DOHH2 (cell line): Measurements from ENCODE around the gene CABP4.
A peak's percentile ranks its signal among the peaks of the same experiment; 100 is the strongest.
"Not testable (repeated sequence)": the region's sequence is repeated elsewhere in the genome, so short reads cannot be mapped to it uniquely, and the experiment has no call there.

Source experiments
- H3F3A ChIP-seq: fragments of 200-600 bp; sonication (generic), shearing (Covaris generic); 2 replicates; pipeline ENCODE4 v1.6.0; 2016; ENCODE audit warnings: antibody characterized with exemption, mild to moderate bottlenecking; ENCODE audit not compliant: control insufficient read depth, insufficient read depth
- H3K27ac ChIP-seq: fragments of 200-600 bp; sonication (generic); 2 replicates; pipeline ENCODE4 v1.5.1; 2014; ENCODE audit warnings: low read depth, mild to moderate bottlenecking, low read length, moderate library complexity
- H3K27me3 ChIP-seq: fragments of 200-600 bp; sonication (generic); 2 replicates; pipeline ENCODE4 v1.6.1; 2014; ENCODE audit warnings: mild to moderate bottlenecking, low read length, mixed read lengths; ENCODE audit not compliant: control insufficient read depth
- H3K36me3 ChIP-seq: fragments of 200-600 bp; sonication (generic); 2 replicates; pipeline ENCODE4 v1.6.1; 2014; ENCODE audit warnings: mild to moderate bottlenecking, low read length, moderate library complexity, mixed read lengths; ENCODE audit not compliant: control insufficient read depth
- H3K4me1 ChIP-seq: fragments of 200-600 bp; sonication (generic); 2 replicates; pipeline ENCODE4 v1.6.1; 2014; ENCODE audit warnings: mild to moderate bottlenecking, low read length, mixed read lengths; ENCODE audit not compliant: control insufficient read depth
- H3K4me2 ChIP-seq: fragments of 200-600 bp; sonication (generic); 2 replicates; pipeline ENCODE4 v1.6.0; 2014; ENCODE audit warnings: mild to moderate bottlenecking, low read length, moderate library complexity
- H3K4me3 ChIP-seq: fragments of 200-600 bp; sonication (generic); 2 replicates; pipeline ENCODE4 v1.5.1; 2014; ENCODE audit warnings: mild to moderate bottlenecking, low read length, mixed read lengths
- H3K79me2 ChIP-seq: fragments of 200-600 bp; sonication (generic); 2 replicates; pipeline ENCODE4 v1.6.1; 2014; ENCODE audit warnings: mild to moderate bottlenecking, low read length, mixed read lengths; ENCODE audit not compliant: control insufficient read depth
- H3K9me2 ChIP-seq: fragments of 200-600 bp; sonication (generic); replicated peaks from 2 replicates; pipeline ENCODE4 v1.6.1; 2014; ENCODE audit warnings: mild to moderate bottlenecking, low read length, mixed read lengths; ENCODE audit not compliant: control insufficient read depth
- H3K9me3 ChIP-seq: fragments of 200-600 bp; sonication (generic); 2 replicates; pipeline ENCODE4 v1.6.1; 2014; ENCODE audit warnings: antibody characterized with exemption, low read length, mixed read lengths; ENCODE audit not compliant: control insufficient read depth, insufficient read depth
- H4K20me1 ChIP-seq: fragments of 200-600 bp; sonication (generic); 2 replicates; pipeline ENCODE4 v1.6.0; 2014; ENCODE audit warnings: low read depth, mild to moderate bottlenecking, antibody characterized with exemption, low read length, moderate library complexity; ENCODE audit not compliant: control insufficient read depth, insufficient read depth
- EZH2phosphoT487 ChIP-seq: fragments of 200-600 bp; sonication (generic); IDR thresholded peaks from 2 replicates; pipeline ENCODE4 v1.6.1; 2017; ENCODE audit warnings: borderline replicate concordance, mild to moderate bottlenecking, antibody characterized with exemption, low read length, moderate library complexity, mixed read lengths
- TF ChIP-seq, protein P1 (sequence below): fragments of 200-600 bp; sonication (generic); IDR thresholded peaks from one replicate; pipeline ENCODE4 v1.5.1; 2014; ENCODE audit warnings: antibody characterized with exemption, mild to moderate bottlenecking, low read depth, low read length; ENCODE audit not compliant: poor library complexity, severe bottlenecking

CABP4 gene

DNA sequence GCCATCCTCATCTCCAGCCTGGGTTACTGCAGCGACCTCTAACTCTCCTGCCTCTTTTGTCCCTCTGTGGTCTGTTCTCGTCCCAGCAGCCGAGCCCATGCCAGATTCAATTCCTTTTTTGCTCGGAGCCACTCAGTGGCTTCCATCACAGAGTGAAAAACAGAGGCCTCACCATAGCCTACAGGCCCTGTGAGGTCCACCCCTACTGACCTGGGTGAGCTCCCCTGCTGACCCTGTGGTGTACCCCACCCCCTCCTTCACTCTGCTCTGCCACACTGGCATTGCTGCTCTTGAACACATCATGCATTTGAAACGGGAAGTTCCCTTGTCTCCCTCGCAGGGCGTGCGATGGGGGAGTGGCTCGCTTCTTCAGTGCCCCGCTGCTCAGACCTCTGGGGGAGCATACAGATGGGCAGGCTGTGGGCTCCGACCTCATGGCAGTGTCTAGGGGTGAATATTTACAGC is 29.7 kb downstream of the CABP4 start:
- H3K9me2 ChIP-seq = no peaks in the 10 kb centered on the region
- H3K36me3 ChIP-seq = peaks cover 37% of the 10 kb centered on the region
- H3K27ac ChIP-seq = peak overlapping the region; percentile 81
- peaks cover 2% of the 10 kb centered on the region; the same call in 1 of the 2 replicates for H3K27me3 ChIP-seq
- peaks cover 43% of the 10 kb centered on the region for H3K79me2 ChIP-seq
- H3K4me1 ChIP-seq = peaks cover 50% of the 10 kb centered on the region
- no peak for TF ChIP-seq EZH2phosphoT487
- TF ChIP-seq, protein P1, sequence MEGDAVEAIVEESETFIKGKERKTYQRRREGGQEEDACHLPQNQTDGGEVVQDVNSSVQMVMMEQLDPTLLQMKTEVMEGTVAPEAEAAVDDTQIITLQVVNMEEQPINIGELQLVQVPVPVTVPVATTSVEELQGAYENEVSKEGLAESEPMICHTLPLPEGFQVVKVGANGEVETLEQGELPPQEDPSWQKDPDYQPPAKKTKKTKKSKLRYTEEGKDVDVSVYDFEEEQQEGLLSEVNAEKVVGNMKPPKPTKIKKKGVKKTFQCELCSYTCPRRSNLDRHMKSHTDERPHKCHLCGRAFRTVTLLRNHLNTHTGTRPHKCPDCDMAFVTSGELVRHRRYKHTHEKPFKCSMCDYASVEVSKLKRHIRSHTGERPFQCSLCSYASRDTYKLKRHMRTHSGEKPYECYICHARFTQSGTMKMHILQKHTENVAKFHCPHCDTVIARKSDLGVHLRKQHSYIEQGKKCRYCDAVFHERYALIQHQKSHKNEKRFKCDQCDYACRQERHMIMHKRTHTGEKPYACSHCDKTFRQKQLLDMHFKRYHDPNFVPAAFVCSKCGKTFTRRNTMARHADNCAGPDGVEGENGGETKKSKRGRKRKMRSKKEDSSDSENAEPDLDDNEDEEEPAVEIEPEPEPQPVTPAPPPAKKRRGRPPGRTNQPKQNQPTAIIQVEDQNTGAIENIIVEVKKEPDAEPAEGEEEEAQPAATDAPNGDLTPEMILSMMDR = no peak
- H3K9me3 ChIP-seq = no peaks in the 10 kb centered on the region
- peaks cover 28% of the 10 kb centered on the region for H3F3A ChIP-seq
- H4K20me1 ChIP-seq = no peaks in the 10 kb centered on the region
- H3K4me2 ChIP-seq = peak overlapping the region; percentile 86
- H3K4me3 ChIP-seq = peak overlapping the region; percentile 81

DNA sequence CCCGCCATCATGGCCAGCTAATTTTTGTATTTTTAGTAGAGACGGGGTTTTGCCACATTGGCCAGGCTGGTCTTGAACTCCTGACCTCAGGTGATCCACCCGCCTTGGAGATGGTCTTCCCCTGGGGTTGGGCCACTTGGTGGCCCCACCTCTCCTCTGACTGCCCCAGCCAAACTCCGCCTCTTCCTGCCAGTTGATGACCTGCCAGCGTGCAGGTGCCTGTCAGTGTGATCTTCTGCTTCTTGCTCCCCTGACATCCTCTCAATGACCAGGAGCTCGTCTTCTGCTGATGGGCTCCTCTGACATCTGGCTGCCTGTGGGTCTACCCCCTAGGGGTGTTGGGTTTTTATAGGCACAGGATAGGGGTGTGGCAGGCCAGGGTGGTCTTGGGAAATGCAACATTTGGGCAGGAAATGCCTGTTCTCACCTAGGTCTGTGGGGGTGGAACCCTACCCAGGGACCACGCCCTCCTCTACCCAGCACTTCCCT is 30.8 kb downstream of the CABP4 start:
- H4K20me1 ChIP-seq, H3K27me3 ChIP-seq, H3K9me3 ChIP-seq, H3K9me2 ChIP-seq: not testable (repeated sequence)
- H3F3A ChIP-seq = peaks cover 27% of the 10 kb centered on the region
- H3K4me1 ChIP-seq = peaks cover 50% of the 10 kb centered on the region
- peak overlapping the region; percentile 81 for H3K27ac ChIP-seq
- peaks cover 43% of the 10 kb centered on the region for H3K79me2 ChIP-seq
- peak overlapping the region; percentile 47 for H3K4me3 ChIP-seq
- H3K4me2 ChIP-seq = peak overlapping the region; percentile 86
- peaks cover 47% of the 10 kb centered on the region for H3K36me3 ChIP-seq

DNA sequence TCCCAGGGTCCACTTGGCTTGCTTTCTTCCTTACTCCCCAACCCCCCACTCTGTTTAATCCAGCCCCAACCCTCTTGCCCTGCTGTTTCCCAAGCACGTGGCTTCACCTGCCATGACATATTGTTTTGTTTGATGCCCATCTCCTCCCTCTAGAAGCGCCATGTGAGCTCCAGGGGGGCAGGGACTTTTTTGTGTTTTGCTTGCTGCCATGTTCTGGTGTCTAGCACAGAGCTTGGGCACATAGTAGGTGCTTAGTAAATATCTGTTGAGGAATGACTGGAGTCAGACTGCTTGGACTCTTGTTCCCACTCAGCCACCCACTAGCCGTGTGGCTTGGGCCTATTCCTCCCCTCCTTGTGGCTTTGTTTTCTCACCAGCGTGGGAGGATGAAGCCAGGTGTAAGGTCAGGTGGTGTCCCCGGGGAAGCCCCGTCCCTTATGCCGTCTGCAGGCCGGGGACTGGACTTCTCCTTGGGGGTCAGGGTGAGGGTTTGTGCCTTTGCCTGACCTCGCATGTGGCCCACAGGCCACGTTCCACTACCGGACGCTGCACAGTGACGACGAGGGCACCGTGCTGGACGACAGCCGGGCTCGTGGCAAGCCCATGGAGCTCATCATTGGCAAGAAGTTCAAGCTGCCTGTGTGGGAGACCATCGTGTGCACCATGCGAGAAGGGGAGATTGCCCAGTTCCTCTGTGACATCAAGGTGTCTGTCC is 31.5 kb downstream of the CABP4 start:
- H3K4me2 ChIP-seq = peak overlapping the region; percentile 86
- peaks cover 30% of the 10 kb centered on the region for H3F3A ChIP-seq
- TF ChIP-seq, protein P1 = no peak
- no peak for TF ChIP-seq EZH2phosphoT487
- H3K4me3 ChIP-seq = peak overlapping the region; percentile 47
- no peaks in the 10 kb centered on the region for H3K27me3 ChIP-seq
- H3K36me3 ChIP-seq = peaks cover 54% of the 10 kb centered on the region
- peak overlapping the region; percentile 81 for H3K27ac ChIP-seq
- H3K4me1 ChIP-seq = peaks cover 48% of the 10 kb centered on the region
- no peaks in the 10 kb centered on the region for H4K20me1 ChIP-seq
- H3K9me2 ChIP-seq = no peaks in the 10 kb centered on the region
- no peaks in the 10 kb centered on the region for H3K9me3 ChIP-seq
- peaks cover 43% of the 10 kb centered on the region for H3K79me2 ChIP-seq

DNA sequence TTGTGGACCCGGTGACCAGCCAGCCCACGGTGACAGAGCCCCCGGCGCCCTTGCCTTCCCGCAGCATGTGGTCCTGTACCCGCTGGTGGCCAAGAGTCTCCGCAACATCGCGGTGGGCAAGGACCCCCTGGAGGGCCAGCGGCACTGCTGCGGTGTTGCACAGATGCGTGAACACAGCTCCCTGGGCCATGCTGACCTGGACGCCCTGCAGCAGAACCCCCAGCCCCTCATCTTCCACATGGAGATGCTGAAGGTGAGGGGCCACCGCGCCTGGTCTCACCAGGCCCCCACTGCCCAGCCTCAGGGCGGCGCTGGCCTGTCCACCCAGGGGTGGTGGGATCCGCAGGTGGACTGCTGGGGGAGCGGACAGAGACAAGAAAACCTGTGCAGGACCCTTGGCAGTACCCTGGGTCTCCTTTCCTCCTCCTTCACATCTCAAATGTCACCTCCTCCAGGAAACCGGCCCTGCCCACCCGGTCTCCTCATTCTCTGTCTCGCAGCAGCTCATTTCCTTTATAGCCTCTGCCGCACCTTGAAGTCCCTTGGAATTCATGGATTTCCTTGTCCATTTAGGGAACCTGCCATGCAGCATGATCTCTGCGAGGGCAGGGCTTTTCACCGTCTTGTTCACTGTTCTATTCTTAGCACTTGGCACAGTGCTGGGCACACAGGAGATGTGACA is 34.2 kb downstream of the CABP4 start:
- no peak overlapping the region for H3K4me3 ChIP-seq
- peaks cover 23% of the 10 kb centered on the region for H3F3A ChIP-seq
- peaks cover 29% of the 10 kb centered on the region for H3K79me2 ChIP-seq
- H3K27ac ChIP-seq = no peak overlapping the region
- H3K27me3 ChIP-seq = no peaks in the 10 kb centered on the region
- H3K9me2 ChIP-seq = no peaks in the 10 kb centered on the region
- peaks cover 75% of the 10 kb centered on the region for H3K36me3 ChIP-seq
- H3K9me3 ChIP-seq = no peaks in the 10 kb centered on the region
- H3K4me2 ChIP-seq = no peak overlapping the region
- H3K4me1 ChIP-seq = peaks cover 27% of the 10 kb centered on the region
- TF ChIP-seq, protein P1 = no peak
- TF ChIP-seq EZH2phosphoT487 = no peak
- no peaks in the 10 kb centered on the region for H4K20me1 ChIP-seq
